Endothelial cell of umbilical vein (primary cell): ENCODE measurements around the gene RAD51B. TPM values are rescaled to one million over a fixed set of nuclear protein-coding genes. Genes with fewer than 3 reads are reported as not detected.
A peak's percentile ranks its signal among the peaks of the same experiment; 100 is the strongest.

Experiments used
- BruUV-seq: library from RNA; stranded (reverse); fragments of 400-500 nt; replicated peaks from 2 replicates; lab custom pipeline; 2021; lab: Mats Ljungman, UMichigan
- CTCF ChIA-PET: fragments of 300-600, 350-600 bp; sonication (Branson Sonifier 250); formaldehyde crosslinking; loops from one replicate; lab custom pipeline; 2021; ENCODE audit warnings: antibody characterized with exemption, inconsistent platforms; lab: Charles Lee
- POLR2A ChIA-PET: fragments of 300-600, 350-600 bp; sonication (Branson Sonifier 250); formaldehyde crosslinking; loops from one replicate; lab custom pipeline; 2021; ENCODE audit warnings: antibody characterized with exemption, inconsistent platforms; lab: Charles Lee
- DNase-seq: peaks from one replicate; pipeline ENCODE4 v3.0.0-alpha.2; 2011; ENCODE audit warnings: low read depth, low spot score
- FAIRE-seq: peaks from 2 replicates; lab custom pipeline; 2011; peaks lifted over from hg19 to GRCh38; lab: Jason Lieb, UNC
- H2AFZ ChIP-seq: 2 replicates; pipeline ENCODE4 v1.6.0; 2012; ENCODE audit warnings: low read depth, low read length, control low read depth, inconsistent platforms
- H3K27ac ChIP-seq: 2 replicates; pipeline ENCODE4 v1.5.1; 2011; ENCODE audit warnings: low read depth, mild to moderate bottlenecking, control low read depth, low read length, moderate library complexity; ENCODE audit not compliant: insufficient read depth
- H3K27me3 ChIP-seq, 2 experiments: 2 replicates each; pipeline versions ENCODE4 v1.6.0 to v1.6.1; 2011; ENCODE audit warnings: low read length in 2 of 2, mixed read lengths in 1 of 2; ENCODE audit not compliant: control insufficient read depth in 2 of 2, insufficient read depth in 2 of 2
- H3K36me3 ChIP-seq, 2 experiments: 2 replicates in 1 of 2; 3 replicates in 1 of 2; pipeline ENCODE4 v1.5.1; 2011; ENCODE audit warnings: low read length in 2 of 2, mild to moderate bottlenecking in 1 of 2, moderate library complexity in 1 of 2; ENCODE audit not compliant: control insufficient read depth in 2 of 2, insufficient read depth in 2 of 2; ENCODE audit errors: extremely low read depth in 1 of 2
- H3K4me1 ChIP-seq: 3 replicates; pipeline ENCODE4 v1.5.1; 2011; ENCODE audit warnings: mild to moderate bottlenecking, low read length; ENCODE audit not compliant: control insufficient read depth, insufficient read depth; ENCODE audit errors: extremely low read depth
- H3K4me2 ChIP-seq: 2 replicates; pipeline ENCODE4 v1.6.1; 2011; ENCODE audit warnings: low read length, control low read depth, mixed read lengths; ENCODE audit not compliant: insufficient read depth
- H3K4me3 ChIP-seq, 3 experiments: fragments of 200-600 bp in 1 of 3; sonication (generic), shearing (Covaris generic) in 1 of 3; replicated peaks in 1 of 3; 2 replicates each; pipeline ENCODE4 v1.5.1; 2011 to 2016; ENCODE audit warnings: control low read depth in 3 of 3, low read length in 3 of 3, mild to moderate bottlenecking in 2 of 3, inconsistent platforms in 1 of 3, low read depth in 1 of 3, moderate library complexity in 1 of 3; ENCODE audit not compliant: insufficient read depth in 1 of 3
- H3K79me2 ChIP-seq: 2 replicates; pipeline ENCODE4 v1.6.0; 2012; ENCODE audit warnings: low read length, inconsistent platforms; ENCODE audit not compliant: control insufficient read depth, insufficient read depth
- H3K9ac ChIP-seq: replicated peaks from 2 replicates; pipeline ENCODE3; 2011; ENCODE audit warnings: low read length, control low read depth; ENCODE audit not compliant: insufficient read depth; ENCODE audit errors: extremely low read depth
- H3K9me1 ChIP-seq: replicated peaks from 3 replicates; pipeline ENCODE4 v1.6.0; 2011; ENCODE audit warnings: mild to moderate bottlenecking, low read length; ENCODE audit not compliant: control insufficient read depth, insufficient read depth; ENCODE audit errors: extremely low read depth
- H3K9me3 ChIP-seq: replicated peaks from 2 replicates; pipeline ENCODE4 v1.5.1; 2012; ENCODE audit warnings: low read length, inconsistent platforms; ENCODE audit not compliant: control insufficient read depth, insufficient read depth
- H4K20me1 ChIP-seq: replicated peaks from 2 replicates; pipeline ENCODE3; 2011; ENCODE audit warnings: mild to moderate bottlenecking, low read length; ENCODE audit not compliant: control insufficient read depth, insufficient read depth; ENCODE audit errors: extremely low read depth
- EZH2 ChIP-seq: IDR thresholded peaks from 2 replicates; pipeline ENCODE4 v1.6.1; 2012; ENCODE audit warnings: borderline replicate concordance, low read depth, mild to moderate bottlenecking, moderate library complexity, low read length, inconsistent platforms; ENCODE audit not compliant: severe bottlenecking
- FOS ChIP-seq: IDR thresholded peaks from 2 replicates; pipeline ENCODE4 v1.6.1; 2011; ENCODE audit warnings: mild to moderate bottlenecking, low read length, moderate library complexity, borderline replicate concordance; ENCODE audit not compliant: insufficient read depth
- GATA2 ChIP-seq: IDR thresholded peaks from 2 replicates; pipeline ENCODE4 v1.7.0; 2011; ENCODE audit warnings: low read depth, mild to moderate bottlenecking, moderate library complexity, mixed read lengths, low read length; ENCODE audit not compliant: insufficient read length, insufficient read depth
- MYC ChIP-seq: IDR thresholded peaks from one replicate; pipeline ENCODE4 v1.6.1; 2011; ENCODE audit warnings: mild to moderate bottlenecking, low read depth, low read length
- POLR2AphosphoS5 ChIP-seq: IDR thresholded peaks from 2 replicates; pipeline ENCODE4 v1.6.1; 2012; ENCODE audit warnings: low read depth, mild to moderate bottlenecking, control low read depth, low read length, moderate library complexity; ENCODE audit not compliant: insufficient read depth
- dilution Hi-C: fragments of 300-500 bp; cut with MboI; formaldehyde crosslinking; loops from one replicate; pipeline ENCODE4 v1.15.0; 2019; ENCODE audit warnings: low sequenced_read_pairs; ENCODE audit not compliant: extremely low pct_ligation_motif_present
- intact Hi-C: fragments of 100-400 bp; cut with micrococcal nuclease; formaldehyde crosslinking; loops from one replicate; pipeline ENCODE4 v1.10.0; 2022
- polyA plus RNA-seq, 4 experiments: library from polyadenylated mRNA; depleted of rRNA in 3 of 4; stranded (reverse) in 3 of 4; unstranded in 1 of 4; fragments of >200 nt; gene quantifications; 2 replicates each; pipeline versions ENCODE4 v1.2.1 to v1.2.3, GENCODE V29; 2011 to 2012; ENCODE audit warnings: missing spikeins in 1 of 4
- total RNA-seq: library from RNA; stranded (reverse); gene quantifications from 2 replicates; pipeline ENCODE4 v1.2.3, GENCODE V29; 2021

Gene RAD51B
- total and polyA plus RNA-seq, 2 donors (not counting 3 experiments of a cell fraction or from before 2014, with no cell fraction given), result 3.9 to 19.0 TPM

DNA sequence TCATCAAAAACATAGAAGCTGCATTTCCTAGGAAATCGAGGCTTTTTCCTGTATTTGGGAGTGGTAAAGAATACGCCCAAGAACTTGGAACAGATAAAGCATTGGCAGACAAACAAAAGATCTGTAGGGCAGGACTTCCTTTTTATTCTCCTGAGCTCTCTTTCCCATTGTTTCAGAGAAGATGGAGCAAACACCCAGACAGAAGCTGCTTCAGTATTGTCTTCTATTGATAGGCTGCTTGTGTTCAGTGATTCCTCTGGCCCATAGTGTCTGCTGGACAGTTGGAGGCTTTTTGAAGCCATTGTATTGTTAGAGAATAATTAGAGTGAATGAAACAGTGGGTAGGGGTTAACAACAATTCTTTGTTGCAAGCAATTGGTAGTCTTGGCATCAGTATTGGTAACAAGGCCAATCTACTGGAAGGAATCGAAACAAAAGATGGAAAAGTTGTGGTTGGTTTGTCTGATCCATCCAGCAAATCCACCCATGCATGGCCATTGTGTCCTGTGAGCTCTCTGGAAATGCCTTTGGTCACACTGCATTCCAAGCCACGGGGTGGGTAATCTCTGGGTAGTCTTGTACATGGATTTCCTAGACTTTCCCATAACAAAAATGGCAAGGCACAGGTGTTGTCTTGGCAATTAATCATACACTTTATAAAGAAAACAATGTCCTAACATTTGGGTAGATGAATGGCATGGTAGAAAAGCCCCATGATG lies 424.8 kb downstream of the RAD51B start:
- no peaks in the 10 kb centered on the region for H3K27me3 ChIP-seq
- no peaks in the 10 kb centered on the region for H3K9me3 ChIP-seq
- no peaks in the 10 kb centered on the region for H4K20me1 ChIP-seq
- BruUV-seq, result no TSS peak
- peaks cover 37% of the 10 kb centered on the region for H3K4me1 ChIP-seq
- DNase-seq, result no peak
- no peaks in the 10 kb centered on the region for H3K79me2 ChIP-seq
- H2AFZ ChIP-seq, result no peak overlapping the region
- ChIA-PET CTCF (interaction anchor here (0.6 to 7.9 kb wide), 4 partner anchors 300 to 580 kb away, joined by 4 to 122 read pairs (median 24); partner anchors contain the start of gene ZFP36L1), POLR2A (no interaction called here)
- dilution Hi-C loops (no loop called here), intact Hi-C loops (no loop called here)
- no peak overlapping the region for H3K27ac ChIP-seq
- H3K36me3 ChIP-seq, result no peaks in the 10 kb centered on the region
- no peaks in the 10 kb centered on the region for H3K9me1 ChIP-seq
- FAIRE-seq, result peak; percentile 49
- TF ChIP-seq POLR2AphosphoS5 (no peak), EZH2 (no peak), MYC (no peak), FOS (no peak), GATA2 (no peak)
- H3K9ac ChIP-seq, result no peak overlapping the region
- no peak overlapping the region for H3K4me2 ChIP-seq
- no peak overlapping the region for H3K4me3 ChIP-seq
